GM21381 (cell line): Measurements from ENCODE around the gene BMP2K.
A peak's percentile ranks its signal among the peaks of the same experiment; 100 is the strongest.

ENCODE experiments used
- ATAC-seq: cut with Tn5 transposase; IDR thresholded peaks from one replicate; pipeline ENCODE4 v1.9.1; 2021; ENCODE audit warnings: mild to moderate bottlenecking, moderate library complexity; ENCODE audit not compliant: unreplicated experiment

The BMP2K gene

GRCh38 chr4:78923464-78924312, 147.5 kb downstream of the BMP2K start:
- peak; percentile 61 for ATAC-seq

- no peak for ATAC-seq
These were observed 150.7 kb downstream of the BMP2K start for GRCh38 chr4:78926826-78927225.

GRCh38 chr4:78928835-78929234, 152.7 kb downstream of the BMP2K start:
- no peak for ATAC-seq

- no peak for ATAC-seq
These were observed 154.0 kb downstream of the BMP2K start for GRCh38 chr4:78930016-78930629.

GRCh38 chr4:78936989-78937388, 160.8 kb downstream of the BMP2K start:
- no peak for ATAC-seq

GRCh38 chr4:78937837-78938236, 161.7 kb downstream of the BMP2K start:
- ATAC-seq: no peak

- no peak for ATAC-seq
These were observed 162.3 kb downstream of the BMP2K start for GRCh38 chr4:78938474-78938867.

GRCh38 chr4:78938868-78939666, 162.9 kb downstream of the BMP2K start, which contains the start of gene PAQR3:
PAQR3 (minus strand) TSS chr4:78939438; CDS start chr4:78939224, 214 bp downstream.
- peak; percentile 99 for ATAC-seq

GRCh38 chr4:78939667-78940008, 163.5 kb downstream of the BMP2K start:
- no peak for ATAC-seq

- no peak for ATAC-seq
These were observed 164.6 kb downstream of the BMP2K start for GRCh38 chr4:78940752-78941151.

GRCh38 chr4:78944381-78944780, 168.2 kb downstream of the BMP2K start:
- ATAC-seq: no peak

GRCh38 chr4:78945651-78946179, 169.6 kb downstream of the BMP2K start:
- ATAC-seq: no peak

GRCh38 chr4:78949735-78950134, 173.6 kb downstream of the BMP2K start:
- ATAC-seq: no peak

GRCh38 chr4:78951862-78952472, 175.8 kb downstream of the BMP2K start:
- peak; percentile 71 for ATAC-seq

GRCh38 chr4:78953231-78953630, 177.1 kb downstream of the BMP2K start:
- no peak for ATAC-seq

GRCh38 chr4:78953769-78954666, 177.9 kb downstream of the BMP2K start:
- ATAC-seq: no peak

GRCh38 chr4:78956975-78957374, 180.8 kb downstream of the BMP2K start:
- ATAC-seq: no peak

GRCh38 chr4:78960926-78961325, 184.8 kb downstream of the BMP2K start:
- ATAC-seq: no peak
